GM21529 (cell line): ENCODE measurements around the gene BAIAP2.
"Not testable (repeated sequence)": the region's sequence is repeated elsewhere in the genome, so short reads cannot be mapped to it uniquely, and the experiment has no call there.

ENCODE experiments used
- ATAC-seq: cut with Tn5 transposase; IDR thresholded peaks from one replicate; pipeline ENCODE4 v1.9.1; 2021; ENCODE audit not compliant: unreplicated experiment

Gene BAIAP2

GRCh38 chr17:81021531-81022343 lies 13.2 kb upstream of the BAIAP2 start:
- ATAC-seq = no peak

GRCh38 chr17:81022344-81022676 lies 12.6 kb upstream of the BAIAP2 start:
- no peak for ATAC-seq

- ATAC-seq = no peak
These were observed 9.7 kb upstream of the BAIAP2 start for GRCh38 chr17:81025065-81025740.

GRCh38 chr17:81025741-81026129 lies 9.2 kb upstream of the BAIAP2 start:
- no peak for ATAC-seq

GRCh38 chr17:81026266-81027036 lies 8.5 kb upstream of the BAIAP2 start:
- ATAC-seq = no peak

GRCh38 chr17:81027038-81027437 lies 7.9 kb upstream of the BAIAP2 start:
- no peak for ATAC-seq

- no peak for ATAC-seq
These were observed 7.1 kb upstream of the BAIAP2 start for GRCh38 chr17:81027591-81028505.

GRCh38 chr17:81028506-81028858 lies 6.5 kb upstream of the BAIAP2 start:
- no peak for ATAC-seq

GRCh38 chr17:81029859-81030258 lies 5.1 kb upstream of the BAIAP2 start:
- no peak for ATAC-seq

- not testable (repeated sequence) for ATAC-seq
These were observed 4.6 kb upstream of the BAIAP2 start for GRCh38 chr17:81030312-81030711.

GRCh38 chr17:81030741-81031565 lies 4.0 kb upstream of the BAIAP2 start:
- ATAC-seq = no peak

GRCh38 chr17:81031566-81032550 lies 3.1 kb upstream of the BAIAP2 start:
- ATAC-seq = no peak

- ATAC-seq = no peak
These were observed 2.1 kb upstream of the BAIAP2 start for GRCh38 chr17:81032641-81033480.

GRCh38 chr17:81033535-81034167 lies 1.3 kb upstream of the BAIAP2 start:
- ATAC-seq = no peak

GRCh38 chr17:81034168-81034777 lies 678 bp upstream of the BAIAP2 start:
- no peak for ATAC-seq

- no peak for ATAC-seq
These were observed 708 bp downstream of the BAIAP2 start for GRCh38 chr17:81035521-81036196.
